LNCaP clone FGC (cell line): Measurements from ENCODE around the gene TTC3.

Experiments
- DNase-seq: peaks from one replicate; pipeline ENCODE4 v3.0.0-alpha.2; 2011; ENCODE audit warnings: low read depth
- H3K4me3 ChIP-seq: 2 replicates; pipeline ENCODE4 v1.5.1; 2011; ENCODE audit warnings: mild to moderate bottlenecking, low read depth, low read length, control low read depth
- CTCF ChIP-seq: IDR thresholded peaks from 2 replicates; pipeline ENCODE4 v1.5.1; 2012; ENCODE audit warnings: mild to moderate bottlenecking; ENCODE audit not compliant: control insufficient read depth, insufficient read depth; ENCODE audit errors: extremely low read depth

The TTC3 gene

GRCh38 chr21:37192019-37192418, 119.0 kb downstream of the TTC3 start:
- H3K4me3 ChIP-seq = no peak overlapping the region
- TF ChIP-seq CTCF = no peak
- no peak for DNase-seq

DNA sequence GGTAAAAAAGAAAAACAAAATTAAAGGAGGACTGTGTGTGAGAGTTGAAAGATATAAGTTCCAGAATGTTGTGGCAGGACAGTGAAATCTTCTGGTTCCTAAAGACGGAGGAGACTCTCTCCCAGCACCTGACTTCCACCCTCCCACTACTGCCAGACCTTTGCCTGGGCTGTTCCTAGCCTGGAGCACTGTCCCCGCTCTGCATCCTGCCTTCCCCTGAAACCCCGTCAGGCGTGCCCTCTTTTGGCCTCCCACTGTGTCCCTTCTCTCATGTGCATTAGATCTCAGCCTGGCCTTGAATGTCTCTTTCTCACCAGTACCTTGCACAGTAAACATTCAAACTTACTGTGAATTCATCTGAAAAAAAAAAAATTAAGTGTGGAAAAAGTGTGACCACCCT, 120.0 kb downstream of the TTC3 start:
- no peak overlapping the region for H3K4me3 ChIP-seq
- DNase-seq = no peak
- no peak for TF ChIP-seq CTCF

DNA sequence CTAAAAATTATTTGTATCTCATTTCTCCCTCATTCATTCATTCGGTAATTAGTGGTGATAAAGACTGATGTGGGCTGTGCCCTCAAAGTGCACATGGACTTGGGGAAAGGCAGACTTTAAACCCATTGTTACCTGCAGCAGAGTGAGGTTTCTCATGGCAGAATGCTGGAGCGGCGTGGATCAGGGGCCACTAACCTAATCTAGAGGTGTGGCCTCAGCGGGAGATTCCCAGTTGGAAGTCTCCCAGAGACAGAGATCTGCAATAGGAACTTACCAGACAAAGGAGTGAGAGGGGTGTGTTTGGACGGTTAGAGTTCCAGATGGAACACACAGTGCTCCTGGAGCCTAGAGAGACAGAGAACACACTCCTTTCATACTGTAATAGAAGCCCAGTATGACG, 120.6 kb downstream of the TTC3 start:
- no peak for TF ChIP-seq CTCF
- no peak for DNase-seq

DNA sequence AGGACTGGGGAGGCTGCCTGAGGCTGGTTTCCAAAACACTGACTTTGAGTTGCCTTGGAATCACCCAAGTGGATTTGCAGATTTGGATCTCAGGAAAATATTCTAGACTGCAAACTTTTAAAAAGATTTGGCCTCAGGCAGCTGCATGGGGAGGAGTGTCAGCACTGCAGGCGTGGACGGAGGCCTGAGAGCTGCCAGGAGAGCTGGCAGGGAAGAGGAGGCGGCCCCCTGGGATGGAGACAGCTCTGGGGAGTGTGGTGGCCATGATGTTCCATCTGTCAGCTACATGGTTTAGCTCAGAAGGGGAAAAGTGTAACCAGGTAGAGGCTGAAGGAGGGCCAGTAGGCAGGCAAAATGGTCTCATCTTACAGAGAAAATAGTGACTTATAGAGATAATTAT, 122.0 kb downstream of the TTC3 start:
- H3K4me3 ChIP-seq = no peak overlapping the region
- no peak for TF ChIP-seq CTCF
- no peak for DNase-seq

More for the DNA sequence above, 120.6 kb downstream of the TTC3 start:
- H3K4me3 ChIP-seq = no peak overlapping the region

- no peak for DNase-seq
- no peak for TF ChIP-seq CTCF
- no peak overlapping the region for H3K4me3 ChIP-seq
Observed at GRCh38 chr21:37195610-37196009, 122.6 kb downstream of the TTC3 start.

GRCh38 chr21:37196847-37197246, 123.8 kb downstream of the TTC3 start:
- DNase-seq = no peak
- TF ChIP-seq CTCF = no peak
- no peak overlapping the region for H3K4me3 ChIP-seq

- DNase-seq = no peak
- TF ChIP-seq CTCF = no peak
Observed at GRCh38 chr21:37197746-37198145, 124.7 kb downstream of the TTC3 start.

More at GRCh38 chr21:37197746-37198145, 124.7 kb downstream of the TTC3 start:
- no peak overlapping the region for H3K4me3 ChIP-seq
